Stimulated activated CD4-positive, alpha-beta T cell treated with anti-CD3 and anti-CD28 coated beads, Interleukin-12 subunit alpha, Interleukin-12 subunit beta, amount 100 ng/mL, for 48 hours (primary cell): ENCODE results near the gene GSK3A.

Experiments
- DNase-seq, 3 donors: peaks; one replicate each; pipeline ENCODE4 v3.0.0-alpha.2; 2020; ENCODE audit warnings: low read depth in 2 of 3, low spot score in 1 of 3

GSK3A gene

GRCh38 chr19:42201489-42202289, 40.7 kb downstream of the GSK3A start:
- no peak for DNase-seq

- no peak for DNase-seq
Observed at GRCh38 chr19:42200116-42200715, 42.2 kb downstream of the GSK3A start.

- peak; percentile 49 to 61 (median 50) for DNase-seq
Observed at GRCh38 chr19:42199440-42200115, 42.8 kb downstream of the GSK3A start.

- DNase-seq, result no peak
Observed at GRCh38 chr19:42198676-42199439, 43.5 kb downstream of the GSK3A start.

- no peak for DNase-seq
Observed at GRCh38 chr19:42197375-42197817, 45.0 kb downstream of the GSK3A start.

GRCh38 chr19:42196011-42197001, 46.1 kb downstream of the GSK3A start:
- DNase-seq, result no peak

- no peak for DNase-seq
Observed at GRCh38 chr19:42193706-42194105, 48.7 kb downstream of the GSK3A start.

GRCh38 chr19:42193294-42193693, 49.1 kb downstream of the GSK3A start:
- no peak for DNase-seq

GRCh38 chr19:42191855-42192254, 50.5 kb downstream of the GSK3A start:
- DNase-seq, result peak in 1 of 3 donors; percentile 35

GRCh38 chr19:42191330-42191729, 51.1 kb downstream of the GSK3A start:
- DNase-seq, result no peak

- DNase-seq, result no peak
Observed at GRCh38 chr19:42189133-42189532, 53.3 kb downstream of the GSK3A start.

GRCh38 chr19:42188665-42189064, 53.7 kb downstream of the GSK3A start:
- no peak for DNase-seq

- DNase-seq, result no peak
Observed at GRCh38 chr19:42185277-42185676, 57.1 kb downstream of the GSK3A start.

- DNase-seq, result peak; percentile 55 to 68 (median 67)
Observed at GRCh38 chr19:42184401-42184861, 58.0 kb downstream of the GSK3A start.
